Activated T-cell treated with anti-CD3 and anti-CD28 coated beads, Interleukin-2, amount 50 U/mL, for 4 hours (primary cell): ENCODE results near the gene GDF9. TPM values are rescaled to one million over a fixed set of nuclear protein-coding genes. Genes with fewer than 3 reads are reported as not detected.
A peak's percentile ranks its signal among the peaks of the same experiment; 100 is the strongest.

Experiments used
- ATAC-seq, 2 donors: fragments of 200-7000 bp; cut with Tn5 transposase; one replicate each; pipeline ENCODE4 v1.10.0; 2021
- DNase-seq: peaks from one replicate; pipeline ENCODE4 v3.0.0-alpha.2; 2020
- H3K27me3 Mint-ChIP-seq: one replicate; pipeline ENCODE4 v1.8.0; 2021; ENCODE audit warnings: low read depth, mixed read lengths
- H3K36me3 Mint-ChIP-seq: one replicate; pipeline ENCODE4 v1.8.0; 2022; ENCODE audit warnings: mixed read lengths; ENCODE audit not compliant: insufficient read depth
- H3K4me1 Mint-ChIP-seq: one replicate; pipeline ENCODE4 v1.8.0; 2021; ENCODE audit warnings: low read depth, mixed read lengths
- H3K4me3 Mint-ChIP-seq: one replicate; pipeline ENCODE4 v1.8.0; 2021; ENCODE audit warnings: mild to moderate bottlenecking, moderate library complexity, mixed read lengths
- H3K9me3 Mint-ChIP-seq: one replicate; pipeline ENCODE4 v1.8.0; 2021; ENCODE audit warnings: mixed read lengths
- total RNA-seq, 3 donors: library from RNA; stranded (reverse); gene quantifications; one replicate each; pipeline ENCODE4 v1.2.1, GENCODE V29; 2021

Gene GDF9
- total RNA-seq, 3 donors from 2014 or later: 0.27 to 0.89 (median 0.32) TPM

DNA sequence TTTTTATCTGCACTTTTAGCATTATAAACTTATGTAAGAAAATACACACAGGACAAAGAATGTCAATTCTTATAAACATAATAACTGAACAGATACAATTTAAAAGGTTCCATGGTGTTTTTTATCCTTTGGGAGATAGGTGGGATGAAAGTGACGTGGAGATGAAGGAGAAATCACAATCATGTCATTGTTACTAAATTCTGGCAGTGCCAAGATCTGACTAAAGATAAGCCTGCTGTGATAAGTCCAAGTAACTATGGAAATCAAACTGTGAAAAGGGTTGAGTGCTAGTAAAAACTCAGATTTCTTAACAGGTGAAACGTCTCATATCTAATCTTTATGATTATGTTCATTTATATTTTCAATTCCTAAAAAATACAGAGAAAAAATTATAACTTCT lies 18.3 kb upstream of the GDF9 start:
- Mint-ChIP-seq H3K36me3 (peaks cover 36% of the 10 kb centered on the region), H3K27me3 (no peaks in the 10 kb centered on the region), H3K4me1 (peaks cover 4% of the 10 kb centered on the region), H3K4me3 (no peak overlapping the region), H3K9me3 (no peaks in the 10 kb centered on the region)
- ATAC-seq (no peak), DNase-seq (no peak)

GRCh38 chr5:132883261-132883834 lies 17.1 kb upstream of the GDF9 start:
- Mint-ChIP-seq H3K36me3 (peaks cover 40% of the 10 kb centered on the region), H3K9me3 (no peaks in the 10 kb centered on the region), H3K4me3 (no peak overlapping the region), H3K27me3 (no peaks in the 10 kb centered on the region), H3K4me1 (peaks cover 4% of the 10 kb centered on the region)
- ATAC-seq (peak in 1 of 2 donors; percentile 34), DNase-seq (no peak)

- DNase-seq (no peak), ATAC-seq (no peak)
- Mint-ChIP-seq H3K4me3 (no peak overlapping the region), H3K27me3 (no peaks in the 10 kb centered on the region), H3K36me3 (peaks cover 24% of the 10 kb centered on the region), H3K9me3 (no peaks in the 10 kb centered on the region), H3K4me1 (no peaks in the 10 kb centered on the region)
These were observed 11.7 kb upstream of the GDF9 start for GRCh38 chr5:132877938-132878337.

GRCh38 chr5:132877466-132877865 lies 11.2 kb upstream of the GDF9 start:
- peaks cover 27% of the 10 kb centered on the region for H3K36me3 Mint-ChIP-seq
- ATAC-seq: no peak

DNA sequence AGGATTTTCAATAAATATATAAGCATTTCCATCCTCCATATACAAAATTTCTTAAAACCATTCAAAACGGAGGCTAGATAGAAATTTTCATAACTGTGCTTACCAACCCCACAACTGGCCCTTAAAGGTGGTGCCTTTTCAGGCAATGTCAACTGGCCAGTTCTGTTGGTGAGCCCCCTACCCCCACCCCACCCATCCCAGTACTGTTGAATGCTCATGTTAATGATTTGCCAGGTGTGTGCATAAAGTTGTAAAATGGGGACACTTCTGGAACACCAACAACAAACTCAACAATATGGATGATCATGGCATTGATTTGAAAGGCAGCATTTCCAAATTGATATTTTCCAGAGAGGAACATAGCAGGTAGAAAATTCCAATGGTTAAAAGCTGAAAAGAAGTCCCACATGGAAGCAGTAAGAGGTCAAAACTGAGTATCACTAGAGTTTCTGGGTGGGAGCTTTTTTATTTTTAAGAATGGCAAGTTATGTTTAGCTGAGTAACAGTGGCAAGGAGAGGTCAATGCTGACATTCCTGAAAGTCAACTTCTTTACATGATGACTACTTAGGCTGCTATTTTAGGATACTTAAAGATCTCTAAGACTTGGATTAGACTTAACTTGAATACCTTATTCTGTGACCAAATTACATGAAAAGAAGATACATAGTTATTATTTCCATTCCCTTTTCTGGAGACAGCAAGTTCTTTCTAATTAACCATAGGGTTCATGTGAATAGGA lies 9.9 kb upstream of the GDF9 start:
- Mint-ChIP-seq H3K4me1 (no peaks in the 10 kb centered on the region), H3K27me3 (no peaks in the 10 kb centered on the region), H3K4me3 (no peak overlapping the region), H3K9me3 (no peaks in the 10 kb centered on the region), H3K36me3 (peaks cover 30% of the 10 kb centered on the region)
- no peak for DNase-seq
- ATAC-seq: no peak

More at GRCh38 chr5:132877466-132877865, 11.2 kb upstream of the GDF9 start:
- Mint-ChIP-seq H3K9me3 (no peaks in the 10 kb centered on the region), H3K4me3 (no peak overlapping the region), H3K4me1 (no peaks in the 10 kb centered on the region), H3K27me3 (no peaks in the 10 kb centered on the region)
- no peak for DNase-seq

DNA sequence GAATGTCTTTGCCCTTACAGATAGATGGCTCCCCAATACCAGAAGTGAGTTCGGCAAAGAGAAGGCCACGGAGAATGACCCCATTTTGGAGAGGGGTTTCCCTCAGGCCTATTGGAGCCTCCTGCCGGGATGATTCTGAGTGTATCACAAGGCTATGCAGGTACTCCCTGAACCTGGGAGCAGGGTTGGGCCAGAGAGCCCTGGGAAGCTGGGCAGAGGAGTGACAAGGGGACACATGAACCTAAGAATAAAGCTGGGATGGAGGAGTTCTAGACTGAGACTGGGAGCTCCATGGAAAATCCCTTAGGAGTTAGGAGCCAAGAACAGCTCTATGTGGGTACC lies 7.6 kb upstream of the GDF9 start:
- Mint-ChIP-seq H3K36me3 (peaks cover 25% of the 10 kb centered on the region), H3K9me3 (no peaks in the 10 kb centered on the region), H3K4me3 (no peak overlapping the region), H3K27me3 (no peaks in the 10 kb centered on the region), H3K4me1 (peaks cover under 1% of the 10 kb centered on the region)
- DNase-seq (no peak), ATAC-seq (no peak)

DNA sequence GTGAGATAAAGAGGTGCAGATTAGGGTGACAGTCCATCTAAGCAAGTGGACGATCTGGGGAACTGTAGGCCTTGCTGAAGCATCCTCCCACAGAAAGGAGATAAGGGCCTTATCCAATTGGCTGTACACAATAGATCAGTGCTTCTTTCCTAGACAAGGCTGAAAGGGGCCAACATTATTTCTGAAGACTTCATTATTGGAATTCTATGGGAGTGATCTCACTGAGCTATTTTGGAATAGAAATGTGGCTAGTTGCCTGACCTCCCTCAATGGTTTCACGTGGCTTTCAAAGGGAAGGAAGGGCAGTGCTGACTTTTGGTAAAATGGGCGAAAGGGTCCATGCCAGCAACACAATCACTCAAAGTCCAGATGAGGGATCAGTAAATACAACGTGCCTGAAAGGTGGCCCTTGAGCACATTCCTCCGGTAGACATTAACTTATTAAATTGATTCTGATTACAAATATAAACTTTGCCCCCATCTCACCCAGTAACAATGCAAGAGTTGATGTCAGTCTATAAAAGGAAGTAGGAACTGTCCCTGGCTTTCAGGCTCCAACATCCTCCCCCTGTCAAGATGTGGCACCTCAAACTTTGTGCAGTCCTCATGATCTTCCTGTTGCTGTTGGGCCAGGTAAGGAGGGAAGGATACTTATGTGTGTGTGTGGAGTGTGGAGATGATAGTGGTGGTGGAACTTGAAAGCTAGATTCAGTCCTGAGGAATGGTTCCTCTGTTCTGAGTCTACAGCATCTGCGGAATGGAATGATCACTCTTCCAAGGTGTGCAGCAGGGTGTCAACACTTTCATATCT lies 7.1 kb upstream of the GDF9 start, which contains the start of gene LEAP2:
LEAP2 (plus strand) TSS at position 550 of the 811 bp plus-strand sequence; CDS start at position 577, 27 bp downstream.
- H3K4me1 Mint-ChIP-seq: peaks cover 3% of the 10 kb centered on the region
- no peaks in the 10 kb centered on the region for H3K27me3 Mint-ChIP-seq
- no peaks in the 10 kb centered on the region for H3K9me3 Mint-ChIP-seq
- ATAC-seq (no peak), DNase-seq (no peak)
- H3K4me3 Mint-ChIP-seq: no peak within 1 kb of the TSS
- H3K36me3 Mint-ChIP-seq: peaks cover 23% of the 10 kb centered on the region

DNA sequence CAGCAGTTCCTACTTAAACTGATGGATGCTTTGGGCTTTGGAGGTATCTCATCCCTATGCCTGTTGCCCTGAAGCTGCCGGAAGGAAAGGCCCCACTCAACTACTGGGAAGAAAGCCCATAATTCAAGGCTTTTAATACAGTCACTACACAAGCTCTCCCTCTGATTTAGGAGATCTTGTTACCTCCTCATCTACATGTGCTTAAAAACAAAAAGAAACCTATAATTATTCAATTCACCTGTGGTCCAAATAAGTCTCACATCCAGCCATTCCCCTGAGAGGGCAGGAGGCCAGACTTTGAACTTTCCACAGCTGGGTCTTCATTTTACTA lies 6.5 kb upstream of the GDF9 start:
- no peak for DNase-seq
- Mint-ChIP-seq H3K36me3 (peaks cover 21% of the 10 kb centered on the region), H3K27me3 (no peaks in the 10 kb centered on the region), H3K9me3 (no peaks in the 10 kb centered on the region), H3K4me3 (no peak overlapping the region), H3K4me1 (peaks cover 3% of the 10 kb centered on the region)
- ATAC-seq: no peak

GRCh38 chr5:132871459-132872284 lies 5.4 kb upstream of the GDF9 start:
- Mint-ChIP-seq H3K4me1 (peaks cover 10% of the 10 kb centered on the region), H3K9me3 (no peaks in the 10 kb centered on the region), H3K4me3 (no peak overlapping the region), H3K27me3 (no peaks in the 10 kb centered on the region), H3K36me3 (peaks cover 24% of the 10 kb centered on the region)
- DNase-seq: no peak
- ATAC-seq: no peak

DNA sequence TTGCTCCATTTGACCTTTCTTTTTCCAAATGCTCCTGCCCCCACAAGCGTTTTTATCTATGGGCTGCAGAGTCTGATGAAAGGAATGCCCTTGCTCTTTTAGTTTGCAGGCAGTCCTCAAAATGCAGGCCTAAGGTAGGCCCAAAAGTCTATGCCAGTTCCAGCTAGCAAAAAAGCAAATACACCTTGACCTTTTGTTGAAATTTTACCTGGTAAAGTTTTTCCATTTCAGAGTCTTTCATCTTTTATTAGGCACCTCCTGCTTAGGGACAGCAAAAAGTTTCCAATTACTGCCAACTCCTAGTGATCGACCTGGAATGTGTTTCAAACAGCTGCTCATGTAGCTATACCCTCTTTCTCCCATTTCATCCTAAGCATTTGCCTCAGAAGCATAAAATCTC lies 4.5 kb upstream of the GDF9 start:
- DNase-seq (no peak), ATAC-seq (no peak)
- Mint-ChIP-seq H3K4me1 (peaks cover 14% of the 10 kb centered on the region), H3K9me3 (no peaks in the 10 kb centered on the region), H3K36me3 (peaks cover 24% of the 10 kb centered on the region), H3K4me3 (no peak overlapping the region), H3K27me3 (no peaks in the 10 kb centered on the region)

DNA sequence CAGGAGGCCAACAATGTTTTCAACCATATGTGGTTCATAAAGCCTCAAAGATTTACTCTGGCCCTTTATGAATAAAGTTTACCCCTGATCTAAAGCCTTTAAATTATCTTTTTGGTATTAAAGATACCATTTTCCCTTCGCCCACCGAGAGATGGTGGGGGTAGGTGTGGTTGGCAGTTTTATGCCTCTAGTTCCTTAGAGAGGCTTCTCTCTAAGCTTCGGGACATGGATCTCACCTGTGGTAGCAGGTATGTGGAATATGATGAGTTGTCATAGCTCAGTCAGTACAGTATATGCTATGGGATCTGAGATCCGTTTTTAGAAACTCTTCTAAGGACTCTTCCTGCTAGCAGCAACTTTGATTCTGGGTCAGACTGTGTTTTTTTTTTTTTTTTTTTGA lies 2.5 kb upstream of the GDF9 start:
- Mint-ChIP-seq H3K27me3 (no peaks in the 10 kb centered on the region), H3K4me1 (peaks cover 21% of the 10 kb centered on the region), H3K4me3 (peak overlapping the region; percentile 21), H3K36me3 (peaks cover 24% of the 10 kb centered on the region), H3K9me3 (no peaks in the 10 kb centered on the region)
- ATAC-seq (no peak), DNase-seq (no peak)

GRCh38 chr5:132867046-132867451 lies 780 bp upstream of the GDF9 start:
- Mint-ChIP-seq H3K36me3 (peaks cover 14% of the 10 kb centered on the region), H3K4me1 (peaks cover 21% of the 10 kb centered on the region), H3K4me3 (peak overlapping the region; percentile 98), H3K9me3 (no peaks in the 10 kb centered on the region), H3K27me3 (no peaks in the 10 kb centered on the region)
- DNase-seq: no peak
- peak in 1 of 2 donors; percentile 42 for ATAC-seq

GRCh38 chr5:132865668-132866341 lies 464 bp downstream of the GDF9 start:
- H3K9me3 Mint-ChIP-seq: no peaks in the 10 kb centered on the region
- H3K27me3 Mint-ChIP-seq: no peaks in the 10 kb centered on the region
- no peak for DNase-seq
- H3K36me3 Mint-ChIP-seq: peaks cover 13% of the 10 kb centered on the region
- H3K4me1 Mint-ChIP-seq: peaks cover 21% of the 10 kb centered on the region
- peak overlapping the region; percentile 98 for H3K4me3 Mint-ChIP-seq
- ATAC-seq: peak in 1 of 2 donors; percentile 21

- DNase-seq (no peak), ATAC-seq (no peak)
- no peak overlapping the region for H3K4me3 Mint-ChIP-seq
- peaks cover 6% of the 10 kb centered on the region for H3K4me1 Mint-ChIP-seq
- H3K36me3 Mint-ChIP-seq: no peaks in the 10 kb centered on the region
- no peaks in the 10 kb centered on the region for H3K9me3 Mint-ChIP-seq
- no peaks in the 10 kb centered on the region for H3K27me3 Mint-ChIP-seq
These were observed 5.5 kb downstream of the GDF9 start for GRCh38 chr5:132860742-132861141.
